PC-3 (cell line): ENCODE data around the gene RHEX.

ENCODE experiments used
- CTCF ChIP-seq: fragments of 300-600 bp; sonication (generic); conservative IDR thresholded peaks from 2 replicates; pipeline ENCODE4 v1.5.1; 2017; ENCODE audit warnings: antibody characterized with exemption, low read depth, mild to moderate bottlenecking, low read length
- EZH2 ChIP-seq: fragments of 300-600 bp; sonication (generic); IDR thresholded peaks from one replicate; pipeline ENCODE4 v1.6.1; 2017; ENCODE audit warnings: antibody characterized with exemption, mild to moderate bottlenecking, low read length; ENCODE audit not compliant: unreplicated experiment

- TF ChIP-seq CTCF (no peak), EZH2 (no peak)
Observed at GRCh38 chr1:206065547-206066145, 12.7 kb downstream of the RHEX start.
